ENCODE data around the gene HIGD2A.

- TF ChIP-seq CTCF (IDR thresholded peaks at IDR 0.05; ENCODE audit: poor library complexity, severe bottlenecking) (no peak), EP300 (conservative IDR thresholded peaks at IDR 0.05; ENCODE audit: poor library complexity, severe bottlenecking) (no peak), REST (IDR thresholded peaks at IDR 0.05; ENCODE audit: borderline replicate concordance) (no peak), TAF1 (IDR thresholded peaks at IDR 0.05; ENCODE audit: low read depth) (no peak)
Measured at GRCh38 chr5:176429972-176430371, 41.4 kb downstream of the HIGD2A start.

All from neural cell (in vitro differentiated cells).